22Rv1 (cell line): ENCODE data around the gene CNTNAP2.

Source experiments
- H3K27ac ChIP-seq: fragments of 450-650 bp; 2 replicates; pipeline ENCODE4 v1.5.1; 2017
- ZFX ChIP-seq: fragments of 450-650 bp; IDR thresholded peaks from 2 replicates; pipeline ENCODE4 v1.6.1; 2017; ENCODE audit warnings: antibody characterized with exemption, borderline replicate concordance
- TF ChIP-seq, protein P1 (sequence below): fragments of 450-650 bp; IDR thresholded peaks from 2 replicates; pipeline ENCODE4 v1.5.1; 2017; ENCODE audit warnings: mild to moderate bottlenecking

Gene CNTNAP2

GRCh38 chr7:147636553-147636952 lies 1520.0 kb downstream of the CNTNAP2 start:
- TF ChIP-seq, protein P1, sequence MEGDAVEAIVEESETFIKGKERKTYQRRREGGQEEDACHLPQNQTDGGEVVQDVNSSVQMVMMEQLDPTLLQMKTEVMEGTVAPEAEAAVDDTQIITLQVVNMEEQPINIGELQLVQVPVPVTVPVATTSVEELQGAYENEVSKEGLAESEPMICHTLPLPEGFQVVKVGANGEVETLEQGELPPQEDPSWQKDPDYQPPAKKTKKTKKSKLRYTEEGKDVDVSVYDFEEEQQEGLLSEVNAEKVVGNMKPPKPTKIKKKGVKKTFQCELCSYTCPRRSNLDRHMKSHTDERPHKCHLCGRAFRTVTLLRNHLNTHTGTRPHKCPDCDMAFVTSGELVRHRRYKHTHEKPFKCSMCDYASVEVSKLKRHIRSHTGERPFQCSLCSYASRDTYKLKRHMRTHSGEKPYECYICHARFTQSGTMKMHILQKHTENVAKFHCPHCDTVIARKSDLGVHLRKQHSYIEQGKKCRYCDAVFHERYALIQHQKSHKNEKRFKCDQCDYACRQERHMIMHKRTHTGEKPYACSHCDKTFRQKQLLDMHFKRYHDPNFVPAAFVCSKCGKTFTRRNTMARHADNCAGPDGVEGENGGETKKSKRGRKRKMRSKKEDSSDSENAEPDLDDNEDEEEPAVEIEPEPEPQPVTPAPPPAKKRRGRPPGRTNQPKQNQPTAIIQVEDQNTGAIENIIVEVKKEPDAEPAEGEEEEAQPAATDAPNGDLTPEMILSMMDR, result no peak
- TF ChIP-seq ZFX, result no peak
- H3K27ac ChIP-seq, result no peak overlapping the region

DNA sequence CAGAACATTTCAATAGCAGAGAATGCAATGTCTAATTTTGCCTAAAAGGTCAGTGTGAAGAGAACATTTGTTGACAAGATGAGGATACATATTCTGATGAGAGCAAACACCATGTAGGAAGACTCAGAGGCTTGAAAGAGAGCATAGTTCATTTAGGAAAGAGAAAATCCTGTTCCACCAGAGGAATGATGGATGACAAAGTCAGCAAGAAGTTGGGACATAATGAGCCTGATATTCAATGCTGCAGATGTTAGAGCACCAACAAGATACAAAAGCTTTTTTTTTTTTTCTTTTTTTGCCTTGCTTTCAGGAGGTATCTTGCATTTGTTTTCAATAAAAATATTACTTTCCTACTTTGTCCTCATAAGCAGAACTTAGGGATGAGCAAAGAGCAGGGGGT lies 1522.0 kb downstream of the CNTNAP2 start:
- TF ChIP-seq ZFX, result no peak
- TF ChIP-seq, protein P1, result no peak
- H3K27ac ChIP-seq, result no peak overlapping the region

GRCh38 chr7:147639037-147639436 lies 1522.4 kb downstream of the CNTNAP2 start:
- TF ChIP-seq, protein P1, result no peak
- TF ChIP-seq ZFX, result no peak
- H3K27ac ChIP-seq, result no peak overlapping the region

GRCh38 chr7:147639751-147640150 lies 1523.2 kb downstream of the CNTNAP2 start:
- H3K27ac ChIP-seq, result no peak overlapping the region
- TF ChIP-seq, protein P1, result no peak
- no peak for TF ChIP-seq ZFX

DNA sequence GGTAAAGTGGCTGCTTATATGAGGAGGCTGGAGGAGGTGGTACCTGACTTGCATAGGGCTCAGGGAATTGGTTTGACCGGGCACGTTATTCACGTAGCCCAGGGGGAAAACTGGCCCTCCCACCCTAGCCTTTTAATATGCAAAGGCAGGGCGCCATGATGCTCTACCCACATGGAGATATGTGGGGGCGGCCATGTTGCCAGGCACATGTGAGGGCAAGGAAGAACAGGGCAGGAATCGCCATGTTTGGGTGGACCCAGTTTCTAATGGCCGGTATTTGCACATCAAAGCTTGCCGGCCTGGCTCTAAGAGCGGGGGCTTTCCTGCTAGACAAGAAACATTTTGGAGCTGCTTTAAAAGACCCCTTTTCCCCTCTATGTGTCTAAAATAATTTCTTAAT lies 1524.2 kb downstream of the CNTNAP2 start:
- no peak overlapping the region for H3K27ac ChIP-seq
- TF ChIP-seq, protein P1, result no peak
- TF ChIP-seq ZFX, result no peak

DNA sequence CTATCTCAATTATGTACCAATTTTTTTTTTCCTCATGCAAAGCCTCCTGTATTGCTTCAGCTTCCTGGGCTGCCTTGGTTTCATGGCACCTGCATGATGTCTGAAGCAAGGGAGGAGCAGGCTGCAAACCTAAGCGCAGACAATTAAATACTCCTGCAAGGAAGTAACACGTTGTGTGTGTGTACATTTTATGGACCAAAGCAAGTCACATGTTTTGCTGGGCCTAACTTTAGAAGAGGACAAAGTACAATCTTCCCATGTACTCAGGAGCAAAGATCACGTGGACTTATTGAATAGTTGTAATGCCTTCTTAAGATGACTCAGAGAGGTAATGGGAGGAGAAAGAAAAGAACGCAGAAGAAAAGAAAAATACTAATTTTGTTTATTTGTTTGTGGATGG lies 1530.0 kb downstream of the CNTNAP2 start:
- TF ChIP-seq, protein P1, result no peak
- no peak for TF ChIP-seq ZFX
- no peak overlapping the region for H3K27ac ChIP-seq

DNA sequence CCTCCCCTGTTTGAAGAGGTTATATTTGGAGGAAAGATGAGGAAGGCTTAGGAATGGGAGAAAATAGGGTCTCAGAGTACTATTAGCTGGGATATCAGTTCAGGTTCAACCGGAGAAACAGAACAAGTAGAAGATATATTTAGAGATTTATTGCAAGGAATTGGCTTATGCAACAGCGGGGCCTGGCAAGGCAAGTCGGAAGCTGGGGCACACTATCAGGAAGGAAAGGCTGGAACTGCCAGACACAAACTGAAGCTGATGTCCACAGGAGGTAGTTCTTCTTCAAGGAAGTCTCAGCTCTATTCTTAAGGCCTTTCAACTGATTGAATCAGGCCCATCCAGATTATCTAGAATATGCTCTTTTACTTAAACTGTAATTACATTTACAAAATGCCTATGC lies 1534.4 kb downstream of the CNTNAP2 start:
- no peak for TF ChIP-seq ZFX
- TF ChIP-seq, protein P1, result no peak
- no peak overlapping the region for H3K27ac ChIP-seq
